NOMO-1 (cell line): ENCODE results near the gene OR51G1.
"Not testable (repeated sequence)": the region's sequence is repeated elsewhere in the genome, so short reads cannot be mapped to it uniquely, and the experiment has no call there.

Experiments used
- DNase-seq, 2 experiments: peaks; one replicate each; lab custom pipeline; 2025; ENCODE audit not compliant: unreplicated experiment in 2 of 2; lab: John Stamatoyannopoulos, UW

Gene OR51G1, protein sequence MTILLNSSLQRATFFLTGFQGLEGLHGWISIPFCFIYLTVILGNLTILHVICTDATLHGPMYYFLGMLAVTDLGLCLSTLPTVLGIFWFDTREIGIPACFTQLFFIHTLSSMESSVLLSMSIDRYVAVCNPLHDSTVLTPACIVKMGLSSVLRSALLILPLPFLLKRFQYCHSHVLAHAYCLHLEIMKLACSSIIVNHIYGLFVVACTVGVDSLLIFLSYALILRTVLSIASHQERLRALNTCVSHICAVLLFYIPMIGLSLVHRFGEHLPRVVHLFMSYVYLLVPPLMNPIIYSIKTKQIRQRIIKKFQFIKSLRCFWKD

DNA sequence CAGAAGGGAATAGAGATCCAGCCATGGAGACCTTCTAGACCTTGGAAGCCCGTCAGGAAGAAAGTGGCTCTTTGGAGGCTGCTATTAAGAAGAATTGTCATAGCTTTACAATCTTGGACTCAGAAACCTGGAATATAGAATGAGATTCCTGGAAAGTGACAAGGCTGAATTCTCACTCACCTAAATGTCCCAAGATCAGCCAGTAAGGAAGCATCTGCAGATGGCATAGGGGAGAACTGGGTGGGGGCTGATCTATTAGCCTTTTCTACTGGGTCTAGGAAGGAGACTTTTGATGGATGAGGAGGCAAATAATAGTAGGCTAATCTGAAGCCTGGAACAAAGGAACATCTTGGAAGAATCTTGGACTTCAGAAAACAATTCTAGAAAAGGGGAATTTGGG, at the start of gene OR51G1:
Gene OR51G1, minus strand, starts transcription at position 101 of the 400 bp plus-strand sequence. Its CDS starts 0 bp downstream, at position 101.
- DNase-seq = no peak

DNA sequence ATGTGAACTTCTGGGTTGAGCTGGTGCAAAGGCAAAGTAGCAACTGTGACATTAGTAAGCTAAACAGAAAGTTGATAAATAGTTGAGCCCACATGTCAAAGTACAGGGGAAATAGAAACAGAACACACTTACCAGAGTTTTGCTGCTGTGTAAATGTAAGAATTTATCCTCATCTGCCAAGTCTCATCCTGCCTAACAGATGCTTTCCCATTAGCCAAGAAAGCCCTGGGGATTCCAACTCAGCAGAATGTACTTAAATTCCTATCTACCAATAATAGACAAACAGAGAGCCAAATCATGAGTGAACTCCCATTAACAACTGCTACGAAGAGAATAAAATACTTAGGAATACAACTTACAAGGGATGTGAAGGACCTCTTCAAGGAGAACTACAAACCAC, 38.7 kb upstream of the OR51G1 start:
- DNase-seq = no peak

DNA sequence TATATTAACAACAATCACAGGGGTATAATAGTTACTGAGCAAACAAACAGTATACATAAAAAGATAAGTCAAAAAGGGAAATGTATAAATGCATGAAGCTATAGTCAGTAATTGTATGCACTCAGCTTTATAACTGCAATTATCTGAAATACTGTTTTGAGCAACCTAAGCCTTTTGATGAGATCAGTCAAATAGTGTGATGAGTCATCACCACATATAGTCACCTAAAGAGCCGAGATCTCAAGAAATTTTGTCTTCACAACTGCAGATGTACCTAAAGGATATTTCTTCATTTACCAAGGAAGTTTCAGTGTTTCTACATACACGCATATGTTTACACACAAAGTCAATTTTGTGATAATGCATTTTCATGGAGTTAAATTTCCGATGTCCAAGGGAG, 36.7 kb upstream of the OR51G1 start:
- no peak for DNase-seq

DNA sequence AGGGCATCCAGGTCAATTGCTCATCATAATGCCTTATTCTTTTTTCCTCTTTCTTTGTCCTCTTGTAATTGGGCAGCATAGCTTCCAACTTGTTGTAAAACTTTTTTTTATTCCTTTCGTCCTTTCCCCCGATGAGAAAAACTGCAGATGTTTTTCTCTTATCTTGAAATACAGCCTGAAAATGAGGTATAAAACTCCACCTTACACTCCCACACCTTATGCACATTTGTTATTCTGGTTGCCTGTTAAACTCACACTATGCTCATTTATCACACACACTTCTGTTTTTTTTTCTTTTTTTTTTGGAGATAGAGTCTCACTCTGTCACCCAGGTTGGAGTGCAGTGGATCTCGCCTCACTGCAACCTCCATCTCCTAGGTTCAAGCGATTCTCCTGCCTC, 33.3 kb upstream of the OR51G1 start:
- no peak for DNase-seq

DNA sequence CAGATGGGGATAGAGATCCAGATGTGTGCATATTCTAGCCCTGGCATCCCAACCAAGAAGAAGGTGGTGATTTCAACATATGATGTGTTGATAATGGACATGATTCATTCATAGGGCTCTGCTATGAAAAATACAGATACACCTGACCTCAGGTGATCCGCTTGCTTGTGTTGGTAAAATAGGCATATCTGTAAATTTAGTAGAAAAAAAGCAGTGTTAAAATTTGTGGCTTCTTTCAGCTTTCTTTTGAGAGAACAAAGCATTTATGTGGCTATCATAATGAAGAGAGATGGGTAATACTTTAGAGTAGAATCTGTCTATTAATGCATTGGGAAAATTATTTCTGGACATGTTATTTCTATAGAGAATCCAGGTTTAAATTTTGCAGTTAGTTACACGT, 31.5 kb upstream of the OR51G1 start, which contains the start of gene OR51A2:
Gene OR51A2, minus strand, starts transcription at position 101 of the 400 bp plus-strand sequence. Its CDS starts 0 bp downstream, at position 101.
- DNase-seq = not testable (repeated sequence)

DNA sequence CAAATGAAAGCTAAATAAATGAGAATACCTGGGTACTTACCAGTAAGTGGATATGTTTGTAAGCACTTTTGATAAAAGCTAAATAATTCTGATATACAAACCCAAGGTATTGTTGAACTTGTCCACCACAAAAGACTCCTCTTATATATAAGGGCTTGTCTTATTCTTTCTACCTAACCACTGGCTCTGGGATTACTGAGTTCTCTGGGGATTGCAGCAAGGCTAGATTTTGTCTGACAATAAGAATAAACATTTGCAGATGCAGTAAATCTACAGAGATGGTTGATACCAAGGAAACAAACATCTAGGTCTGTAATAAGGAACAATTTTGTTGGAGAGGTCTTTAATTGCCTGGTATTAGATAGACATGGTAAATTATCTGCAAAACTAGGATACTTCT, 23.4 kb upstream of the OR51G1 start, which contains the start of gene OR51A4:
Gene OR51A4, minus strand, starts transcription at position 101 of the 400 bp plus-strand sequence. CDS start 505 bp downstream, outside the sequence.
- DNase-seq = no peak

DNA sequence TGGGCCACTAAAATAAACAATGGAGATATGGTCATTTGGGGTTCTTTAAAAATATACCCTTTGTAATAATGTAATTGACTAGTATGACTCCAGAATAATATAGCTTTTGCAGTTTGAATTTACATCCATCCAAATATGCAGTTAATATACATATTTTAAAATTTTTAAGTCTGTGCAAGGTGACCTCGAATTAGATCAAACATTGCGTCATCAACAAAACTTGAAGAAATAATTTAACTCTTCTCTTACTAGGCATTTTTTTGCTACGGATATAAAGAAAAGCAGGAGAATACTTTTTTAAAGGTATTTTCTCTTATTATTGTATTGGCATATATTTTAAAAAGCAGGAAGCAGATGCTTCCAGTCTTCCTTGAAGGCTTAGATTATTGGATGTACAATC, 12.6 kb upstream of the OR51G1 start:
- DNase-seq = no peak

DNA sequence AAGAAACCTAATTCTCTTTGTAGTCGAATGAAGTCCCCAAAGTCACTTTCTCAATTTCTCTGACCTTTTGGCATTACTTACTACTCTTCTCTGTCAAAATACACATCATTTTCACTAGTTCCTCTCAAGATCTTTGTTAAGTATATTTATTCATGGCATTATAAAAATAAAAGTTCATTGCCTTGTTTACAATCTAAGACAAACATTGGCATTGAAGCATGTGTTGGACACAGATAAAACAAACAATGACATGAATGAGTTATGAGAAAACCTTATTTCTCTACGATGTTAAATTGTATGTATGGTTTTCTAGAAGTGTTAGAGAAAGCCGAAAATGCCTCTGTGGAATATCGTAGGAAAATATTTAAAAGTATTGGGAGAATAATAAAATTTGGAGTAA, 8.6 kb upstream of the OR51G1 start:
- no peak for DNase-seq

DNA sequence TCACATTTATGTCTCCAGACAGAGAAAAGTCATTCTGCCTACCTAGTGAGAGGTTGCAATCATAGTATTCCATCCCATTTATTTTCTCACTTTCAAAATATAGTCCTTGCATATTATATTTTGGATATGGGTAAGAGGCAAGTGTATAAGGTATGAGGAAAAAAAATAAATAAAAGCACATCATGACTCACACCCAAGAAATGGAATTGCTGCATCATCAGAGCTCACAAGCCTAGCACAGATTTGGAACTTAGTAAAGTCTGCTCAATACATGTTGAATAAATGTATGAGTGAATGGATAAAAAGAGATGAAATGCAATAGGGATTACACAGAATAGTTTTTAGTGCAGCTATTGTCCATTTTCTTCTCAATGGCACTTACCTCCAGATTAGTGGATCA, 2.5 kb upstream of the OR51G1 start:
- no peak for DNase-seq

DNA sequence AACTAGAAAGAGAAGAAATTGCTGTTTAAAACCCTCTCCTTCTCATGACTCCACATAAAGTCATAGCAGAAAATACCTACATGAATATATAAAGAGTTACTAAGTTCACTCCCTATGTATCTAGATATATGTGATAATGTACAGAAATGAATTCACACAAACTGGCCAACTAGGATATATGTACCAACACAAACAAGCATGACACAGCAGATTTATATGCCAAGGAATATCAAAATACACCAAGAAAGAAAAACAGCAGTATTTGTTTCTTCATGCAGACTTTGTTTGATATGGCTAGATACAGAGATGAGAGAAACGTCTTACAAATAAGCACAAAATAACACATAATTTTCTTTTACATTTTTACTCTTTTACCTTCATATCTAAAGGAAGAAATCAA, 1.8 kb downstream of the OR51G1 start:
- no peak for DNase-seq

DNA sequence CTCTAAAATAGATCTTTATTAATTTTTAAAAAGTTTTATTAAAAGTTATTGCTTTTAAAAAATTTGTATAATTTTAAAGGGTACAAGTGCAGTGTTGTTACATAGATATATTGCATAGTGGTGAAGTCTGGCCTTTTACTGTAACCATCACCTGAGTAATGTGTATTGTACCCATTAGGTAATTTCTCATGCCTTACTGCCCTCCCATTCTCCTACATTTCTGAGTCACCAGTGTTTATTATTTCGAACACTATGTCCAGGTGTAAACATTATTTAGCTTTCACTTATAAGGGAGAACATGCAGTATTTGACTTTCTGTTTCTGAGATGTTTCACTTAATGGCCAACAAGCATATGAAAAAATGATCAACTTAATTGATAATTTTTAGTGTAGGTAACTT, 2.3 kb downstream of the OR51G1 start:
- no peak for DNase-seq

DNA sequence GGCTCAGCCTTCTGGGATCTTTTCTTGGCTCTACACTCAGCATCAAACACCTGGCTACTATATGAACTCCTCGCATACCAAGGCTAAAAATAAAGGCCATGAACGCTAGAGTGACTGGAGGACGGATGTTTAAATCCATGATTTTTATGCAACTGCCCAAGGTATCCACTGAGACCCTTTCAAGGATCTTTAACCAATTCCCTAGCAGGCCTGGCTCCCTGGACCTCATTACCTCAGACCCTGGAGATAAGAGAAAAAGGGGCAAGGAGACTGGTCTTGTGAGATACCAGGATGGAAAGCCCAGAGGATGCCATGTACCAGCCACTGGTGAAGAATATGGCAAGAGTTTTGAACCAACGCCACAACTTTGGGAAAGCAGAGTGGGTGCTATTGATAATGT, 4.9 kb downstream of the OR51G1 start, which contains the start of gene OR51G2:
Gene OR51G2, minus strand, starts transcription at position 101 of the 400 bp plus-strand sequence. CDS start 3,687 bp downstream, outside the sequence.
- no peak for DNase-seq

DNA sequence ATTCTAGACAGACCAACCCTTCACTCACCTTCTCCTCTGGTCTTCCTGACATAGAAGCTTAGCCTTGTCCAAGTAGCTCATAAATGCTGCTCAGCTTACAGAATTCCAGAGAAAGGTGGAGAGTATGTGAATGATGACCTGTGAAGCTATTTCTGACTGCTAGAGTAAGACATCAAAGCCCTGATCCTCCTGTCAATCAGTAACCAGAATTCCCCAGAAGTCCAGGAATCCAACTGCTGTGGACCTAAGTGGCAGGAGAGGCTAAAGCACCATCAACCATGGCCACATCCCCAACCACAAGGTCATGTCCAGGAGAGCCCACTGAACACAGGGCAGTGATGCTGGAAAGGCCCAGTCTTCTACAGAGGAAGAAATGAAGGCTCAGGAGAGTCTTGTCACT, 7.6 kb downstream of the OR51G1 start:
- no peak for DNase-seq

DNA sequence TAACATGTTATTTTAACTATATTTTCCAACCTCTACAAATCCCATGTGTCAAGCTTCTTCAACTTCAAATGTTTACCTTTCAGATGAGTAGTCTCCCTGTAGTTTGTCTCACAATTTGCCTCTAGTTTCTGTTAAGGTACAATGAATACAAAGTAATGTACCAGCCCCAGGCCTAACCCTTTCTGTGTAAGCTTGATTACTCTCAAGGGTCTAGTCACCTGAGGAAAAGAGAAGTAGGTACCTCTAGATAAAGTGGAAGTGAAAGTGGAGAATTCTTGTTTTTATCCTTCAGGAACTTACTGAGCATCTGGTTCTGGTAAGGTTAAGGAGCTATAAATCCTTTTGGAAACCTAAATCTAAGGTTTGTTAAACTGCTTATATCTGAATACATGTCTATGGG, 20.7 kb downstream of the OR51G1 start, which contains the start of gene OR51A7:
Gene OR51A7, plus strand, starts transcription at position 300 of the 400 bp plus-strand sequence. CDS start 3,587 bp downstream, outside the sequence.
- no peak for DNase-seq

DNA sequence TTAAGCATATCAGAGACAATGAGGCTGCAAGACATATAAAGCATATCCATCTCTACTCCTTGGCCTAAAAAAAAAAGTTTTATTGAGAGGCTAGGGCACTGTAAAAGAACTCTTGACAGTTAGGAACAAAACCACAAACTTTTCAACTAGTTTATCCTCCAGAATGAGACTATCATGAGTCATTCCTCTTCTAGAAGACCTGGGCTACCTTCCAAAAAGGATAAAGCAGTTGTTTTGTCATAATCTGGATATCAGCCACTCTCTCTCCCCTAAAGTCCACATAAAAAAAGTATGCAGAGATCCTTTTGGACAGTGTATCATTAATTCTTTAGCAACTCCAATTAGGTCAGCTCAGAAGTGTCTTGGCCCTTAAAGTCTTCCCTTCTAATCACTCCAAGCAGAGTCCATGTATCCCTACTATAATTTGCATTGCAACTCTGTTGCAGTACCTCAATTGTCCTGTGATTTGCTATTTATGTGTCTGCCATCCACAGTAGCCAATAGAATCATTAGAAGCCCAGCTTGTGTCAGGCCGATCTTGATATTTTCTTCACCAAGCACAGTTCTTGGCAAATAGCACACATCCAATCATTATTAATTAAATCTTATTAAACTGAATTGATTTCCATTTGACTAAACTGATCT, 32.0 kb downstream of the OR51G1 start:
- DNase-seq = no peak

DNA sequence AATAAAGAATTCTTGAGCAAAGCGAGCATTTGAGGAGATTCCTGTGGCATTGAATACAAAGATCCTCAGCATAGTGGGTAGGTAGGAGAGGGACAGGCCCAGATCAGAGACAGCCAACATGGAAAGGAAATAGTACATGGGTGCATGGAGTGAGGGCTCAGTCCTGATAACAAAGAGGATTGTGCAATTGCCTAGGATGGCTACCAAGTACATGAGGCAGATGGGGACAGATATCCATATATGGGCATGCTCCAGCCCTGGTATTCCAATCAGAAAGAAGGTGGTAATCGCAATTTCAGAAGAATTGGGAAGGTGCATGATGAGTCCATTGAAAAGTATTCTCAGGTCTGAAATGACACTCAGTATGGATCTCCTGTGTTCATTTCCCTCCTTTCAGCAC, 33.9 kb downstream of the OR51G1 start:
- DNase-seq = no peak

DNA sequence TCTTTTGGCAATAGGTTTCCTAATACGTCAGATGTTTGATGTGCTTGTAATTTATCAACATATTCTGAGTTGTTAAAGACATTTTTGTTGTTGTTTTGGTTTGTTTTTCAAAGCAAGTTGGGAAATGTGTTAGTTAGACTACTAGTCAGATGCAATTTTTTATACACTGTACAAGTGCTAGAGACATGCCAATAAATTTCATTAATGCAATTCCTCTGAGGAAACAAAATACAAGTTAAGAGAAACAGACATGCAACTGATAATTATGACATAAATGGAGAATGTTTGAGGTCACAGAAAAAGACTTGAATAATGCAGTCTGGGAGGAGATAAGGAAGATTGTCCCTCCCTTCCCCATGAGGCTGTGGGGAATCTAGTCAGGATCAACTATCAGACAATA, 36.5 kb downstream of the OR51G1 start:
- DNase-seq = no peak

DNA sequence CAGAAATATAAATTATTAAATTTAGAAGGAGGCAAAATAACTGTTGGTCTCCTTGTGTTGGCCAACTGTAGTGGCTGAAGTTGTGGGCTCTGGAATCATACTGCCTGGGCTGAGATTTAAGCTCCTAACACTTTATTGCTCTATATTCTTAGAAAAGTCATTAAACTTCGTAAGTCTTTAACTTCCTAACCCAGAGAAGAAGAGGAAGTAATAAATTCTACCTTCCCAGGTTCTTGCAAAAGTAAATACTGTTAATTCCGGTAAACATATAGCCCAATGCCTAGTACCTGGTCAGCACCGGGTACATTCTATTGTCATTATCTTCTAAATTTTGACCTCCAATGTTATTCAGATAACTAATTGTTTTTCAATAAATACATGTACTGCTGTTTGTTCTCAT, 38.0 kb downstream of the OR51G1 start:
- no peak for DNase-seq

DNA sequence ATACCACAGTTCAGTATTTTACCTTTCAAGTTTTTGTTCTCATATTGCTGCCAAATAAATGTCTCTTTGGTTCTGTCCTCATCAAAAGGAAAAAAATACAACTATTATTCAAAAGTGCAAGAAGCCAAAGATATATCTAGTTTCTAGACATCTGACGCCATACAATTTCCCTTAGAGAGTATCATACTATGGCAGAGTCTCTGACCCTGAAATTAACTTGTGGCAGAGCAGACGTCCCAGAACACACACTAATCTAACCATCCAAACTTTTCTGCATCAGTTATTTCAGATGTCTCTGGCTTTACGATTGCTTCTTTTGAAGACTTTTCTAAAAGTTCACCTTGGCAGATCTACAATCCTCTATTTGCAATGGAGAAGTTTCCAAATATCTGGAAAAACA, 39.8 kb downstream of the OR51G1 start:
- no peak for DNase-seq

DNA sequence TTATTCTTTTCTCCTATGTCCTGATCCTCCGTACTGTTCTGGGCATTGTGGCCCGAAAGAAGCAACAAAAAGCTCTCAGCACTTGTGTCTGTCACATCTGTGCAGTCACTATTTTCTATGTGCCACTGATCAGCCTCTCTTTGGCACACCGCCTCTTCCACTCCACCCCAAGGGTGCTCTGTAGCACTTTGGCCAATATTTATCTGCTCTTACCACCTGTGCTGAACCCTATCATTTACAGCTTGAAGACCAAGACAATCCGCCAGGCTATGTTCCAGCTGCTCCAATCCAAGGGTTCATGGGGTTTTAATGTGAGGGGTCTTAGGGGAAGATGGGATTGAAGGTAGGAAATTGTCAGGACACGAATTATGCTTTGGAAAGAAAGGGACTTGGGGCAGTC, 41.6 kb downstream of the OR51G1 start:
- no peak for DNase-seq

DNA sequence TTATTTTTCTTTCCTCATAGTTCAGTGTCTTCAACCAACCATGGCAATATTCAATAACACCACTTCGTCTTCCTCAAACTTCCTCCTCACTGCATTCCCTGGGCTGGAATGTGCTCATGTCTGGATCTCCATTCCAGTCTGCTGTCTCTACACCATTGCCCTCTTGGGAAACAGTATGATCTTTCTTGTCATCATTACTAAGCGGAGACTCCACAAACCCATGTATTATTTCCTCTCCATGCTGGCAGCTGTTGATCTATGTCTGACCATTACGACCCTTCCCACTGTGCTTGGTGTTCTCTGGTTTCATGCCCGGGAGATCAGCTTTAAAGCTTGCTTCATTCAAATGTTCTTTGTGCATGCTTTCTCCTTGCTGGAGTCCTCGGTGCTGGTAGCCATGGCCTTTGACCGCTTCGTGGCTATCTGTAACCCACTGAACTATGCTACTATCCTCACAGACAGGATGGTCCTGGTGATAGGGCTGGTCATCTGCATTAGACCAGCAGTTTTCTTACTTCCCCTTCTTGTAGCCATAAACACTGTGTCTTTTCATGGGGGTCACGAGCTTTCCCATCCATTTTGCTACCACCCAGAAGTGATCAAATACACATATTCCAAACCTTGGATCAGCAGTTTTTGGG, 42.2 kb downstream of the OR51G1 start, which contains the start of gene OR51T1:
Gene OR51T1, plus strand, starts transcription at position 41 of the 641 bp plus-strand sequence. Its CDS starts 0 bp downstream, at position 41.
- no peak for DNase-seq
